OCI-M2 (cell line): ENCODE data around the gene IGFL3.
"Not testable (repeated sequence)": the region's sequence is repeated elsewhere in the genome, so short reads cannot be mapped to it uniquely, and the experiment has no call there.

ENCODE experiments used
- DNase-seq: peaks from one replicate; lab custom pipeline; 2025; ENCODE audit not compliant: unreplicated experiment; lab: John Stamatoyannopoulos, UW

Gene IGFL3

DNA sequence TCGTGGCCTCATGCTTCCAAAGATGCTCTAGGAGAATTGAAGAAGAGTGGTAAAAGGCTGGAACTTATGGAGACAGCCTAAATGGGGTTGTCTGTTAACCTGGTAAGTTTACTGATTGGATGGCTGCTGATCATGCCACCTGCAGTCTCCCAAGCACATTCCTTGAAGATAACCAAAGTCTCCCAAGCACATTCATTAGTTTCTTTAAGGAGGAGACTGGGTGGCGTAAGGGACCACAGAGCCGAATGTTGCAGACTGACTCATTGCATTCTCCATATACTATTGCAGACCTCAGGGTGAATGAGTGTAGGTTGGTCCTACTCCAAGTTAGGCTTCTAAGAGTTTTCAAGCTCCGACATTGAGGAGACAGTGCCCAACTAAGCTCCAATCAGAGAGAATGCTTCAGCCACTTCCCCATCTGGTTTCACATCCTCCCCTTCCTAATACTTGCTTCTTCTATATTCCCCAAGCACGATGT, at the start of gene IGFL3:
Gene IGFL3 (minus strand): TSS at position 51 of the 478 bp plus-strand sequence. CDS start 39 bp downstream, at position 12.
- no peak for DNase-seq

DNA sequence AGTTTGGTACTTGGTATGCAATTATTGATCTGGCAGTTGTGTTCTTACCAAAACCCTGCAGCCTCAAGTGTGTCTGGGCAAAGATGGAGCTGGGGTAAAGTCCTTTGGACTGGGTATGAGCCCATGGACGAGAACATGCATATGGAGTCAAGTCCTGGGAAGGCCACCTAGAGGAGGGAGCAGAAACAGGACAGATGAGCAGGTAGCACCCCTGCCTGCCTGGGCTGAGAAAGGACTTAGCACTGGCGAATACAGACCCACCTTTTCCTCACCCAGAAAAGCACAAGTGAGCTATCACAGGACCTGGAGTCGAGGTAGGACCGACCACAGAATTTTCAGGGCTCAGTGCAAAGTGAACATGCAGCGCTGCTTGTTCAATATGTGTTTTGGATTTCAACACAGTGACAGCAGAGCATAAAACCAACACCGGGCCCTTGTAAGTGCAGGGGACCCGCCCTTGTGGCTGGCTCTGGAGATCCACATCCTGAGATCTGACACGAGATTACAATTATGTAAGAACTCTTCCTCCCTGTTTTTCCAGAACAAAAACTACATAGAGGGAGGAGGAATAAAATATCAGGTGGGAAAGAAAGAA, 49.5 kb upstream of the IGFL3 start:
- no peak for DNase-seq

DNA sequence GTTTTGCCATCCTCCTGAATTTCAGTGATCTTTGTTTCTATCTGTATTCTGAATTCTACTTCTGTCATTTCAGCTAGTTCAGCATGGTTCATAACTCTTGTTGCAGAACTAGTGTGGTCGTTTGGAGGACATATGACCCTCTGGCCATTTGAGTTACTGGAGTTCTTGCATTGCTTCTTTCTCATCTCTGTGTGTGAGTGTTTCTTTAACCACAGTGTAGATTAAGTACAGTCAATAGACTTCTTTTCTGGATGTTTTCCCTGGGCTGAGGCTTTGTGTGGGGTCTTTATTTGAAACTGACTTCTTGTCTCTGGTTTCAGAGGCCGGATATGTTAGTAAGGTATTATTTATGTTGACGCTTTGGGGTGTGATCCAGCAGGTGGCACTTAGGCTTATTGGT, 38.2 kb upstream of the IGFL3 start:
- no peak for DNase-seq

DNA sequence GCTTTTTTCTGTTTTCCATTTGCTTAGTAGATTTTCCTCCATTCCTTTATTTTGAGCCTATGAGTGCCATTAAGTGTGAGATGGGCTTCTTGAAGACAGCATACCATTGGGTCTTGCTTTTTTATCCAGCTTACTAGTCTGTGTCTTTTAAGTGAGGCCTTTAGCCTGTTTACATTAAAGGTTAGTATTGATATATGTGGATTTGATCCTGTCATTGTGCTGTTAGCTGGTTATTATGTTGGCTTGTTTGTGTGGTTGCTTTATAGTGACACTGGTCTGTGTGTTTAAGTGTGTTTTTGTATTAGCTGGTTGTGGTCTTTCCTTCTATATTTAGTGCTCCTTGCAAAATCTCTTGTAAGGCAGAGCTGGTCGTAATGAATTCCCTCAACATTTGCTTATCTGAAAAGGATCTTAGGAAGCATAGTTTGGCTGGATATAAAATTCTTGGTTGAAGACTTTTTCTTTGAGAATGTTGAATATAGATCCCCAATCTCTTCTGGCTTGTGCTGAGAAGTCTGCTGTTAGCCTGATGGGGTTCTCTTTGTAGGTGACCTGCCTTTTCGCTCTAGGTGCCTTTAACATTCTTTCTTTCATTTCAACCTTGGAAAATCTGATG, 37.3 kb upstream of the IGFL3 start:
- DNase-seq = not testable (repeated sequence)

DNA sequence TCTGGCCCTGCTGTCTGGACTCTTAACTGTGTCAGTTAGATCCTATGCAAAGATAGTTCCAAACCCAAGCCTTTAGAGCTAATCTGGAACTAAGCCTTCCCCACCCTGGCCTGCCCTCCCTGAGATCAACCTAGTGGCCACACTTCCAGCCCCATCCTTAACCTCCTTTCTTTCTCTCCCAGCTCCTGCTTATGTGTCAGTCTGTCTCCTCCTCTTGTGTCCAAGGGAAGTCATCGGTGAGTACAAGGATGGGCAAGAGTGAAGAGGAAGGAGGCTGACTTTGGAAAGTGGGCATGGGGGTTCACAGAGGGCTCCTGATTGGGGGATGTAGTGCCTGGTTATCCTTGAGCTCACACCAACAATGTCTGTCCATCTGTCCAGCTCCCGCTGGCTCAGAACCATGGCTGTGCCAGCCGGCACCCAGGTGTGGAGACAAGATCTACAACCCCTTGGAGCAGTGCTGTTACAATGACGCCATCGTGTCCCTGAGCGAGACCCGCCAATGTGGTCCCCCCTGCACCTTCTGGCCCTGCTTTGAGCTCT, 35.8 kb upstream of the IGFL3 start:
- DNase-seq = no peak

DNA sequence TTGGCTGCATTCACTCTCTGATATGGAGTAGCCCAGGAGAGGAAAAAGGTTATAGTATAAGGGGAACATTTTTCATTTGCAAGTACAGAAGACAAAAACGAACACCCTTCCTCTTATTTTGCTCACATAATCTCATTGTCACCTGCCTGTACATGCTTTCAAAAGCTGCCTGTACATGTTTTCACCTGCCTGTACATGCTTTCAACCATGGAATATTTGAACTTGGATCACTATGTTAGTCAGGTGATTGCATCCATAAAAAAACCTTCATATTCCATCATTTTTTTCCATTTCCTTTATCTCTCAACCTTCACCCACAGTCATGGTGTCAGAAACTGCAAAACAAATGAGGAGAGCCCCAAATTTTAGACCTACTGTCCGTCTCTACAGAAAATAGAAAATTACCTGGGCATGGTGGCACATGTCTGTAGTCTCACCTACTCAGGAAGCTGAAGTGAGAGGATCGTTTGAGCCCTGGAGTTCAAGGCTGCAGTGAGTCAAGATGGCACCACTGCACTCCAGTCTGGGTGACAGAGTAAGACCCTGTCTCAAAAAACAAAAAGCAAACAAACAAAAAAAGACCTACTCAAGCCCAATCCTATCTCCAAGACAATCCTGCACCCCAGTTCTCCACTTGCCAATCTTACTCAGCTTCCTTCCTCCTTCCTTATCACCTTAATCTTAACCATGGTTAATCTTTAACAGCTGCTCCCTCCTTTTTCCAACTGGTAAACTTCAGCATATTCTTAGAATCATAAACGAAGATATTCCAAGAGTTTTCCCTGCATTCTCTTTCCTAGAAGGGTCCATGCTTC, 35.1 kb upstream of the IGFL3 start:
- no peak for DNase-seq

DNA sequence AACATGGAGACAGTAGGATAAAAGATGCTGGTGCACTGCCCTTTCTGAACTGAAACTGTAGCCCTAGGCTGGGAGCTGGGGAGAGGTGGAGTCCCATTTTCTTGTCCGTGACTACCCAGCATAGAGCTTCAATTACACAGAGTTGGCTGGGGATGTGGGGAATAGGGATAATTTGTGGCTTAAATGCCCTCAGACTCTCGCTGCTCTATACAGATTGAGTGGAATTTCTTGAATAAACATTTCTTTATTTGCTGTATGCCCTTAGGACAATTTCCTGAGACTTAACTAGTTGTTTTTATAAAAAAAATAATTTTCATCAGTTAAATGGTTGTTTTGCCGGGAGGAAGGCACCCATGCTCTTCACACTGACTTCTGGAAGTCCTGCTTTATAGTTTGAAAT, 30.7 kb upstream of the IGFL3 start:
- DNase-seq = no peak

DNA sequence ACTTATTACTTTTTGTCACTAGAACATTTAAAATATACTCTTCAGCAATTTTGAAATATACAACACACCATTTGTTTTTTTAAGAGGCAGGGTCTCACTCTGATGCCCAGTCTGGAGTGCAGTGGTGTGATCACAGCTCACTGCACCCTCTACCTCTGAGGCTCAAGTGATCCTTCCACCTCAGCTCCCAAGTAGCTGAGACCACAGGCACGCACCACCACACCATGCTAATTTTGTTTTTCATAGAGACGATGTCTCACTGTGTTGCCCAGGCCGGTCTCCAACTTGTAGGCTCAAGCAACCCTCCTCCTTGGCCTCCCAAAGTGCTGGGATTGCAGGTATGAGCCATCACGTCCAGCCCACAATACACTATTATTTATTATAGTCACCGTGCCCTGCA, 26.1 kb upstream of the IGFL3 start:
- no peak for DNase-seq

DNA sequence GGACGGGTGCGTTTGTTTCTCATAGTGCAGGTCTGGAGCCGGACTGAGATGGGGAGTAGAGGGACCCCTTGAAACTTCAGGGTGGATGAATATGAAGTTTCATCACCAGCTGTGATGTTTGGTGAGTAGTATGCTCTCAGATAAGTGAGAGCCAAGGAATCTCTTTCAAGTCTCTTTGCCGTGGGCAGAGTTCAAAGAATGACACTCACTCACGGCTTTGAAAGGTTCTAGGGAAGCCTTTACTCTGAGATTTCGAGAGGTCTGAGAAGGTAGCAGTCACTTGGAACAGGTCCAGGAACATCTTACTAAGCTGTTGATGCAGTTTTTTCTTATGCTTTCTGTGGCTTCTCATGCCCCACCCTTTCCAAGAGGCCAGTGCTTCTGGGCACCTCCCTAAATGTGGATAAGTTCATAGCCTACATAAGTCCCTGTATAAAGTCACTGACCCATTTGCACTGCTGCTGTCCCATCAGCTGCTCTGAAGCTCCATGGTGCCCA, 23.4 kb upstream of the IGFL3 start, which contains the start of gene IGFL2:
Gene IGFL2 (plus strand): TSS at position 448 of the 498 bp plus-strand sequence. CDS start 41 bp downstream, at position 489.
- DNase-seq = no peak

DNA sequence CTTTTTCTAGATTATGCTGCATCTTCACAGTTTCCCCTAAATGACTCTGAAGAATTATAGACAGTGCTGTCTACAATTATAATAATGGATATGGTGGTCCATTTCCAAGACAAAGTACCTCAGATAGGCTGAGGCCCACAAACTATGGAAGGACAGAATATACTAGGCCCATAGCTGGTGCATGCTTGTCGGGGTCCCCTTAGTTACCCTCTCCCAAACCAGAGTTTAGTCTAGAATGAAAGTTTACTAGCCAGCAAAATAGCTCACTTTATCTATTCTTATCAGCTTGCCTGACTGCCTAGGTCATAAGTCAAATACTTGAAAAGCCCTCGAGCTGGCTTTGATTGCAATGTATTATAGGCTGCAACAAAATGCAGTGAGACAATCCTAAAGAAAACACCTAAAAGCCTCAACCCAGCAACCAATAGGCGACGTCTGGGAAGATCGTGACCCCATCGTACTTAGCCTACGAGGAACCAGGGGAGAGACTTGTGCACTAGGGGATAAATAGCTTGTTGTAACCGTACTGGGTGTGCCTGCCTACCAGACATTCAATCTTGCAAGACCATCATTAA, 22.8 kb upstream of the IGFL3 start:
- DNase-seq = no peak

DNA sequence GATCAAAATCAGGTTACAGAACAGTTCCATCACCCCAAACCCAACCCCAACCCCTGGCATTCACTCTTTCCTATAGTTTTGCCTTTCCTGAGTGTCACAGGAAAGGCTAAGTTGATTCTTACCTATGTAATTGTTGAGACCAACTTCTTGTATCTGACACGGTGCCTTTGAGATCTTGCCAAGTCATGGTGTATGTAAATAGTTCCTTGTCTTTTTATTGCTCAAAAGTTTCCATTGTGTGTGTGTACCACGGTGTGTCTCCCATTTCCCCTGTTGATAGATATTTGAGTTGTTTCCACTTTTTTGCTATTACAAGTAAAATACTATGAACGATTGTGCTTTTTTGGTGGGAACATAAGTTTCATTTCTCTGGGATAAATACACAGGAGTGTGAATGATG, 20.3 kb upstream of the IGFL3 start:
- DNase-seq = no peak

DNA sequence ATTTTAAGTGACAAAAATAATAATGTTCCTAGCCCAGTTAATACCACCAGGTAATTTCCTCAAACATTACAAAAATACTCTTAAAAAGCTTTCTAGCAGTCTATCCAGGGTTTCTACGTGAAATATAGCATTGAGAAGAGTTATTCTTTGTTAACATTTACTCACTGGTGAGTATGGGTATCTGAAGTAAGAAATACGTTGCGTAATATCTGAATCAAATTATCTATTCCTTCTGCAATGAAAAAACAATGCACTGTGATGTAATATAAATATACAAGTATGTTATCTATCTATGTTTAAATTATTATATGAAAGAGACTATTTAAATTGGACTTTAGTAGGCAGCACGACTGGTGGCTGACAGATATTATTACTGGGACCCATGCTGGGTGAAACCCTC, 17.8 kb upstream of the IGFL3 start:
- no peak for DNase-seq

DNA sequence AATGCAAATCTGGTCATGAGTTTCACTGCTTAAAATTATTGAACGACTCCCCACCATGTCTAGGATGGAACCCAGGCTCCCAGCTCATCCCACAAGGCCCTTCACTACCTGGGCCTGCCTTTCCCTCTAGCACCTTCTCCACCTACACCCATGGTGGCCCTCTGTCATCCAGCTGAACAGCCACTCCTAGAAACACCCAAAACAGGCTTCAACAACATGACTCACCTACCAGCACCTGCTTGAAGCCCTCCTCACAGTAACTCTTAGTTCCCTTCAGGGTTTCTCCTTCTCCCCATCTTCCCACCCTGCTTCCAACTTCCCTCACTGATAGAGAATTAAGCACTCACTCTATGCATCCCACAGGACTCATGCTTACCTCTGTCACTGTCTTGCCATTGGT, 16.9 kb upstream of the IGFL3 start:
- DNase-seq = no peak

DNA sequence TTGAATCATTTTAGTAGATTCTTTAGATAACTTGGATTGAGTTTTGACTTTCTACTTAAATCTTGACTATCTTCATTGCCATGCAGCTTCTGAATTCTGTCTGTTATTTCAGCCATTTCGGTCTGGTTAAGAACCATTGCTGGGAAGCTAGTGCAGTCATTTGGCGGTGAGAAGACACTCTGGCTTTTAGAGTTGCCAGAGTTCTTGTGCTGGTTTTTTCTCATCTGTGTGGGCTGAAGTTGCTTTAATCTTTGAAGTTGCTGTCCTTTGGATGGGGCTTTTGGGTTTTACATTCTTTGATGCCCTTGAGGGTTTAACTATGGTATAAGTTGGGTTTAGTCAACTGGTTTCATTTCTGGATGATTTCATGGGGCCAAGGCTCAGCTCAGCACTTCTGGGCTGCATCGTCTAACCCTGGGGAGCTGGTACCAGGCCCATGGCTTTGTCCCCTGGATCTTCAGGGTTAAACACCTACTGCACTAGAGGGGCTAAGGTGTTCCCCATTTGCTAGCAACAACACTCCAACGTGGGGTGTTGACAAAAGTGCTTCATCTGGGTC, 13.5 kb upstream of the IGFL3 start:
- no peak for DNase-seq

DNA sequence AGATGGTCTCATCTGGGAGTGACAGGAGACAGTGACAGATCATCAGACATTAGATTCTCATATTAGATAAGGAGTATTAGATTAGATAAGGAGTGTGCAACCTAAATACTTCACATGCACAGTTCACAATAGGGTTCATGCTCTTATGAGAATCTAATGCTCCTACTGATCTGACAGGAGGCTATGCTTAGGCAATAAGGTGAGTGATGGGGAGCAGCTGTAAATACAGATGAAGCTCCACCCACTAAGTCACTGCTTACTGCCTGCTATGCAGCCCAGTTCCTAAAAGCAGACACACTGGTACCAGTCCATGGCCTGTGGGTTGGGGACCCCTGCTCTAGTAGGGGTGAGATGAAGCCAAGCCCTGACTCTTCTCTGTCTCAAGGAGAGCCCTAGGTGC, 10.0 kb upstream of the IGFL3 start:
- no peak for DNase-seq

DNA sequence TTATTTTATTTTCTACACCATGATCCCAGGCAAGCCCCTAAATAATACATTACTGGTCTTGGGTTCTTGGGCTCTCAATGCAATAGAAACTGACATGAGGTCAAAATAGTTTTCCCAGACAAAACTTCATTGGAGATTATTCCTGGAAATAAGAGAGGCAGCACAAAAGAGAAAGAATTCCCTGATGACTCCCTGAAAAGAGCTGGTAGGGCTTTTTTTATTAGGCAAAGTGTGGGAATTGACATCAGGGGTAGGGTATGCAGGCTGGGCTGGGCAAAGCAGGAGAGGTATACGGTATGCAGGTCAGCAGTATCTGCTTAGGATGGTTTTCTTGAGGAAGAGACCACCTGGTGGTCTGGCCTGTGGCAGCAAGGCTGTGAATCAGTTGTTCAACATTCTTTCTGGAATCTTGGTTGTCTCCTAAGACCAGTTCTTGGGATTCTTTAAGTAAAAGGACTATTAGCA, 9.3 kb upstream of the IGFL3 start:
- no peak for DNase-seq

DNA sequence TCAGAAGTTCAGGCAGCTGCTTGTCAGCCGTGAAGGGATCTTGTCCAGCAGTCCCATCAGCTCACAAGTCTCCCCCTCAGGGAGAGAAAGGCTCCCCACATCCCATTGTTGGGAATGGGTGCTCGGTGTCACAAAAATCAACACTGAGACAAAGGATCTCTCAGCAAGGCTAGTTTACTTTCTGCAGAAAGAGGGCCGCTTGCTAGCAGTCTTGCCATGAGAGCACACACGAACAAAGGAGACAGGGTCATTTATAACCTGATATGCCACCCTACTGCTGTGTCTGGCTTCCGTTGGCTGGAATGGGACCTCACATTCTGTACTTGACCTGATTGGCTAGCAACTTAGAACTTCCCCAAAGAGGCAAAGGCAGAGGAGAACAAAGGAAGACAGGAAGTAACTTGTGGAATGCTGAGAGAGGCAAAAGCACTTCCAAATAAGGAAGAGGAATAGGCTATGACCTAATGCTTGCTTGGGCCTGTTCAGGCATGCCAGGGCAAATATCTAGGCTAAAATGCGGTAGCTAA, 8.7 kb upstream of the IGFL3 start:
- DNase-seq = no peak

DNA sequence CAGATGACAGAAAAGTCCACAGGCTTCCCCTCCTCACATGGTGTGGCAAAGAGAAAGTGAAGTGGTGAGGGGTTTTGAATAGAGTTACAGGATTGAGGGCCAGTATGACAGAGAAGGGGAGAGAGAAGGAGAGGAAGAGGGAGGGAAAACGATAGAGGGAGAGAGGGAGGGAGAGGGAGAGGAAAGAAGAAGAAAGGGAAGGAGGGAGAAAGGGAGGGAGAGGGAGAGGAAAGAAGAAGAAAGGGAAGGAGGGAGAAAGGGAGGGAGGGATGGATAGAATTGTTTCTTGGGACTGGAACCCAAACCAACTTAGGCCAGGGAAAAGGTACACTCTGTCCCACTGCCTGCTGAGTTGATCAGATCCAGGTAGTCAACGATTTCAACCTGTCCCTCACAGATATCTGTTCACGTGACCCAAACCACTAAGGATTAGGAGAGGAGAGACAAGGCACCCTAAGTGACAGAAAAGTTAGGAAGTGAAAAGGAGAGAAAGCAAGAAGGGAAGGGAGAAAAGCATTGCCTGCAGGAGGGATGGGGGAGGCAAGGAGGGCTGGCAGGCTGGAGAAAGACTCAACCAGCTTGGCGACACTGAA, 8.1 kb upstream of the IGFL3 start:
- no peak for DNase-seq

DNA sequence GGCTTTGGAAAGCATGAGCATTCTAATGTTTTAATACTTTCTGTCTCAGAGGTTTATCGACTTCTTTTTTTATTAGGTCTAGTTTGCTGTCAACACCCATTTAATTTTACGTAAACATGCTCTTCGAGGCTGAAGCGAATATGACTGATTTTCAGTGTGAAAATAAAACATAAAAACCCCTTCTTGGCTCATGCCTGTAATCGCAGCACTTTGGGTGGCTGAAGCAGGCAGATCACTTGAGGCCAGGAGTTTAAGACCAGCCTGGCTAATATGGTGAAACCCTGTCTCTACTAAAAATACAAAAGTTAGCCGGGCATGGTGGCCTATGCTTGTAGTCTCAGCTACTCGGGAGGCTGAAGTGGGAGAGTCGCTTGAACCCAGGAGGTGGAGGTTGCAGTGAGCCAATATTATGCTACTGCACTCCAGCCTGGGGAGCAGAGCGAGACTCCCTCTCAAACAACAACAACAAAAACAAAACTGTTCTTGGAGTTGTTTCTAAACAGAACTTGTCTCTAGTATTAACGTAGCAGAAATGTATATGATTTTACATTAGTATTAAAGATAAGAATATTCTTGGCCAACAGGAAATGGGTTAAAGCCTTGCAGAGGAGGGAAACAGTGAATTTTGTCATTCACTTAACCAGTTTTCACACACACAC, 7.1 kb upstream of the IGFL3 start:
- no peak for DNase-seq
